A549 (cell line): ENCODE data around the gene TRAF7. TPM values are rescaled to one million over a fixed set of nuclear protein-coding genes. Genes with fewer than 3 reads are reported as not detected.

Experiments used
- ATAC-seq, 2 experiments: fragments of 200-7000 bp in 1 of 2; fragments of >200 bp in 1 of 2; cut with Nextera tagmentation in 1 of 2; cut with Tn5 transposase in 1 of 2; 3 replicates each; pipeline versions ENCODE4 v1.8.0 to v1.9.1; 2018 to 2020; ENCODE audit warnings: mild to moderate bottlenecking in 1 of 2, moderate library complexity in 1 of 2
- CTCF ChIA-PET: fragments of 300-600 bp; sonication (Branson Sonifier 250); formaldehyde crosslinking; extraction: SDS; loops from one replicate; lab custom pipeline; 2021; ENCODE audit warnings: antibody characterized with exemption, inconsistent platforms; lab: Yijun Ruan, JAX
- POLR2A ChIA-PET: fragments of 350-600 bp; formaldehyde crosslinking; extraction: SDS; loops from one replicate; lab custom pipeline; 2021; ENCODE audit warnings: antibody characterized with exemption, inconsistent platforms; lab: Yijun Ruan, JAX
- DNase-seq, 2 experiments: peaks; one replicate each; pipeline versions ENCODE4 v3.0.0 to v3.0.0-alpha.2; 2011 to 2016; ENCODE audit warnings: low read depth in 1 of 2, low spot score in 1 of 2
- FAIRE-seq: peaks from 2 replicates; lab custom pipeline; 2011; peaks lifted over from hg19 to GRCh38; lab: Jason Lieb, UNC
- H3K27ac ChIP-seq, 2 experiments: fragments of >200 bp; sonication (Bioruptor Twin); formaldehyde crosslinking; 3 replicates each; pipeline ENCODE4 v1.5.1; 2016 to 2017
- H3K4me1 ChIP-seq: fragments of >200 bp; sonication (Bioruptor Twin); formaldehyde crosslinking; 3 replicates; pipeline ENCODE4 v1.6.1; 2016
- H3K4me2 ChIP-seq: fragments of >200 bp; sonication (Bioruptor Twin); formaldehyde crosslinking; 3 replicates; pipeline ENCODE4 v1.6.1; 2016
- H3K4me3 ChIP-seq: fragments of >200 bp; sonication (Bioruptor Twin); formaldehyde crosslinking; 3 replicates; pipeline ENCODE4 v1.5.1; 2016
- H3K9me3 ChIP-seq: fragments of >200 bp; sonication (Bioruptor Twin); formaldehyde crosslinking; 3 replicates; pipeline ENCODE4 v1.6.1; 2016
- EHF ChIP-seq: fragments of 250-450 bp; sonication (Bioruptor Pico); IDR thresholded peaks from 2 replicates; pipeline ENCODE4 v1.5.0; 2020; ENCODE audit warnings: mild to moderate bottlenecking
- EHMT2 ChIP-seq: fragments of 200-600 bp; sonication (generic); IDR thresholded peaks from 2 replicates; pipeline ENCODE4 v1.6.1; 2016; ENCODE audit warnings: antibody characterized with exemption, low read depth, mild to moderate bottlenecking, moderate library complexity
- FOSL2 ChIP-seq, 2 experiments: fragments of 450-650 bp in 1 of 2; fragments of >200 bp in 1 of 2; sonication (Bioruptor Twin) in 1 of 2; formaldehyde crosslinking; IDR thresholded peaks; 2 replicates each; pipeline versions ENCODE4 v1.5.0 to v1.6.1; 2016 to 2020; ENCODE audit warnings: mild to moderate bottlenecking in 1 of 2, moderate library complexity in 1 of 2
- GATA3 ChIP-seq: IDR thresholded peaks from 2 replicates; pipeline ENCODE4 v1.6.1; 2012; ENCODE audit warnings: borderline replicate concordance
- MAZ ChIP-seq: fragments of 150-350 bp; IDR thresholded peaks from 2 replicates; pipeline ENCODE4 v1.6.1; 2014; ENCODE audit warnings: antibody characterized with exemption, low read depth, low read length, borderline replicate concordance
- NFE2L2 ChIP-seq: fragments of 150-350 bp; conservative IDR thresholded peaks from 2 replicates; pipeline ENCODE4 v1.6.1; 2014; ENCODE audit warnings: low read length
- NPAS2 ChIP-seq: fragments of 250-450 bp; sonication (Bioruptor Pico); IDR thresholded peaks from 2 replicates; pipeline ENCODE4 v1.8.0; 2022; ENCODE audit warnings: mild to moderate bottlenecking, moderate library complexity, borderline replicate concordance
- NR3C1 ChIP-seq: fragments of >200 bp; sonication (Bioruptor Twin); formaldehyde crosslinking; IDR thresholded peaks from 3 replicates; pipeline ENCODE4 v1.6.1; 2017
- PHF8 ChIP-seq: fragments of 200-600 bp; sonication (generic); IDR thresholded peaks from 2 replicates; pipeline ENCODE4 v1.6.1; 2016; ENCODE audit warnings: low read depth, mild to moderate bottlenecking, antibody characterized with exemption, moderate library complexity, borderline replicate concordance
- RFX5 ChIP-seq: fragments of 450-650 bp; IDR thresholded peaks from 2 replicates; pipeline ENCODE4 v1.7.1; 2014; ENCODE audit warnings: antibody characterized with exemption, mild to moderate bottlenecking, moderate library complexity
- SMC3 ChIP-seq: fragments of >200 bp; sonication (Bioruptor Twin); formaldehyde crosslinking; IDR thresholded peaks from 3 replicates; pipeline ENCODE4 v1.6.1; 2018; ENCODE audit warnings: inconsistent platforms
- SREBF2 ChIP-seq: fragments of 450-650 bp; IDR thresholded peaks from 2 replicates; pipeline ENCODE4 v1.6.1; 2014; ENCODE audit warnings: mild to moderate bottlenecking, moderate library complexity
- USF2 ChIP-seq: fragments of 450-650 bp; IDR thresholded peaks from 2 replicates; pipeline ENCODE4 v1.6.1; 2014; ENCODE audit warnings: antibody characterized with exemption
- ZNF302 ChIP-seq: fragments of 250-450 bp; sonication (Bioruptor Pico); IDR thresholded peaks from 2 replicates; pipeline ENCODE4 v1.9.0; 2021; ENCODE audit warnings: inconsistent platforms, mild to moderate bottlenecking, moderate library complexity
- WGBS: methylation state at CpG from one replicate; pipeline ENCODE4 v1.1.6; 2017; ENCODE audit errors: missing lambda C conversion rate; 5-methylcytosine and 5-hydroxymethylcytosine counted together
- polyA plus RNA-seq, 4 experiments: library from polyadenylated mRNA; depleted of rRNA in 3 of 4; stranded (reverse); fragments of >200 nt; fragmentation: RNase III in 1 of 4; extraction: RNeasy Plus Mini Kit Qiagen cat#74134 plus additional on column Dnase treatment in 1 of 4; gene quantifications; 2 replicates in 3 of 4; 3 replicates in 1 of 4; pipeline ENCODE4 v1.2.3, GENCODE V29; 2011 to 2017

The TRAF7 gene
- polyA plus RNA-seq, 2 of the 4 experiments (the other 2 are of a cell fraction), result 31.9 to 50.0 TPM

- TF ChIP-seq FOSL2 (IDR thresholded peaks at IDR 0.05), result no peak
- TF ChIP-seq FOSL2 (CRISPR knock-in tag; IDR thresholded peaks at IDR 0.05), result no peak
- TF ChIP-seq USF2, result no peak
- TF ChIP-seq, all 56 proteins: peak for 0
- Histone ChIP-seq H3K27ac (peak overlapping the region; percentile 91 to 94), H3K4me1 (peaks cover 58% of the 10 kb centered on the region), H3K4me2 (peak overlapping the region; percentile 98), H3K4me3 (peak overlapping the region; percentile 83), H3K9me3 (no peaks in the 10 kb centered on the region)
- DNase-seq (no peak), ATAC-seq (no peak), FAIRE-seq (no peak)
- POLR2A ChIA-PET, result no interaction called here
- WGBS, result 76% methylated on average over 5 of the region's 5 CpGs
- CTCF ChIA-PET, result interaction anchor here (1.1 to 2.2 kb wide), 3 partner anchors 17 to 153 kb away, joined by 3 to 6 read pairs (median 5); no protein-coding TSS in a partner anchor
Observed at GRCh38 chr16:2156849-2157224, 1.3 kb downstream of the TRAF7 start.

- ChIA-PET CTCF (interaction anchor here (1.1 to 1.2 kb wide), 2 partner anchors 17 to 154 kb away, joined by 3 to 5 read pairs; no protein-coding TSS in a partner anchor), POLR2A (no interaction called here)
- peak overlapping the region; percentile 83; the same call in 1 of the 3 replicates for H3K4me3 ChIP-seq
- peak overlapping the region in 1 of 2 experiments; percentile 94; a peak in 3 of 6 replicates for H3K27ac ChIP-seq
- TF ChIP-seq EHMT2, result no peak
- no peak for TF ChIP-seq GATA3
- no peak for TF ChIP-seq NFE2L2
- no peak for TF ChIP-seq MAZ
- no peak for TF ChIP-seq NR3C1
- TF ChIP-seq PHF8, result no peak
- FAIRE-seq (no peak), ATAC-seq (no peak), DNase-seq (no peak)
- peaks cover 50% of the 10 kb centered on the region for H3K4me1 ChIP-seq
- H3K4me2 ChIP-seq, result peak overlapping the region; percentile 98
- 73% methylated on average over 27 of the region's 27 CpGs for WGBS
- no peaks in the 10 kb centered on the region for H3K9me3 ChIP-seq
Observed at GRCh38 chr16:2157480-2158261, 2.1 kb downstream of the TRAF7 start.

DNA sequence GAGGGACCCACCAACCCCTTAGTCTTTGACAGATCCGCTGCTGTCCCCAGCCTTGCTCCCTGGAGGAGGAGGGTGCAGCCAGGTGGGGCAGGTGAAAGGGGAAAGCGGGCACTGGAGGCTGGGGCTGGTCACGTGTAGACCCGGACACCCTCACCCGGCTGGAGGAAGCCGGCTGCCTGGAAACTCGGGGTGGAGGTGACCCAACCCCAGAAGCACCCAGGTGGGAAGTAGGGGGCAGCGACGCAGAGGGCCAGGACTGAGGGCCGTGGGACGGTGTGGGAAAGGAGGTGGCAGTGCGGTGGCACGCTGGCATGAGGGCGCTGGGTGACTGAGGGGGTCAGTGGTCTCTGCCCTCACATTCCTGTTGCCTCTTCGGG is 2.7 kb downstream of the TRAF7 start:
- POLR2A ChIA-PET, result no interaction called here
- no peak for ATAC-seq
- peaks cover 48% of the 10 kb centered on the region for H3K4me1 ChIP-seq

GRCh38 chr16:2159175-2159838 is 3.7 kb downstream of the TRAF7 start:
- POLR2A ChIA-PET, result no interaction called here
- WGBS, result 59% methylated on average over 18 of the region's 24 CpGs
- CTCF ChIA-PET, result interaction anchor here (1.0 to 1.2 kb wide), 2 partner anchors 36 to 57 kb away, joined by 3 to 4 read pairs; no protein-coding TSS in a partner anchor
- Histone ChIP-seq H3K4me2 (peak overlapping the region; percentile 98), H3K4me3 (no peak overlapping the region), H3K9me3 (no peaks in the 10 kb centered on the region), H3K27ac (peak overlapping the region; percentile 3 to 94; a peak in 5 of 6 replicates), H3K4me1 (peaks cover 48% of the 10 kb centered on the region)
- ATAC-seq (no peak), FAIRE-seq (no peak), DNase-seq (peak in 1 of 2 experiments; percentile 57)
- TF ChIP-seq NPAS2 (CRISPR knock-in tag) (no peak), RFX5 (no peak), ZNF302 (no peak), SMC3 (no peak), EHF (no peak)

More for the DNA sequence above, 2.7 kb downstream of the TRAF7 start:
- TF ChIP-seq SREBF2, result no peak
- no peak for TF ChIP-seq RFX5
- no peak for DNase-seq
- CTCF ChIA-PET, result interaction anchor here (1.1 kb wide), 1 partner anchor 154 kb away, joined by 3 read pairs; no protein-coding TSS in a partner anchor
- FAIRE-seq, result no peak
- H3K9me3 ChIP-seq, result no peaks in the 10 kb centered on the region
- H3K27ac ChIP-seq, result peak overlapping the region in 1 of 2 experiments; percentile 94; a peak in 3 of 6 replicates
- WGBS, result 93% methylated on average over 15 of the region's 15 CpGs
- peak overlapping the region; percentile 98 for H3K4me2 ChIP-seq
- no peak overlapping the region for H3K4me3 ChIP-seq
